ENCODE results near the gene KNOP1. TPM values are rescaled to one million over a fixed set of nuclear protein-coding genes. Genes with fewer than 3 reads are reported as not detected.
"Not testable (repeated sequence)": the region's sequence is repeated elsewhere in the genome, so short reads cannot be mapped to it uniquely, and the experiment has no call there.

KNOP1 gene
- total RNA-seq, 2 experiments from 2014 or later: 19.7 to 33.2 TPM

DNA sequence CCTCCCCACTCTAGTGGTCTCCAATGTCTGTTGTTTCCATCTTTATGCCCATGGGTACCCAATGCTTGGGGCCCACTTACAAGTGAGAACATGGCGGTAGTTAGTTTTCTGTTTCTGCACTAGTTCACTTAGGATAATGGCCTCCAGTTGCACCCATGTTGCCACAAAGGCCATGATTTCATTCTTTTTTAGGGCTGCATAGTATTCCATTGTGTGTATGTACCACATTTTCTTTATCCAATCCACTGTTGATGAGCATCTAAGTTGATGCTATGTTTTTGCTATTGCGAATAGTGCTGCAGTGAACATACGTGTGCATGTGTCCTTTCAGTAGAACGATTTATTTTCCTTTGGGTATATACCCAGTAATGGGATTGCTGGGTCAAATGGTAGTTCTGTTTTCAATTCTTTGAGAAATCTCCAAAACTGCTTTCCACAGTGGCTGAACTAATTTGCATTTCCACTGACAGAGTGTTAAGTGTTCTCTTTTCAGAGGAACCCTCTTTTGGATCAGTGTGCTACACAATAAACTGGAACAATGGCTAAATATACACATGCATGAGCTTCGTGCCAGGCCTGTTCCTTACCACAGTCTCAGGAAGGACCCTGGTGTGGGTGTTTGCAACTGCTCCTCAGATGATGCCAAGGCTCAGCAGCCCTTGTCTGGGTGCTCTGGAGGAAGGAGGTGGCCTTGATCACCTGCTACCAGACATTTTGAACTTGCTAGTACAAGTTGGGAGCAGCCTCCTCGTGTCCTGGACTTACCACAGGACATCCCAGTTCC is 34.4 kb downstream of the KNOP1 start:
- H4K20me1 ChIP-seq (ENCODE audit: insufficient read depth, low read length): no peaks in the 10 kb centered on the region
- H3K4me1 ChIP-seq (ENCODE audit: insufficient read depth, low read length, poor library complexity, severe bottlenecking): no peaks in the 10 kb centered on the region
- POLR2A ChIA-PET: no interaction called here
- intact Hi-C loops (cut with micrococcal nuclease; ENCODE audit: unreplicated experiment): no loop called here
- no peaks in the 10 kb centered on the region for H3K9me3 ChIP-seq (ENCODE audit: low read length)
- no peak for DNase-seq (ENCODE audit: low spot score)
- no peaks in the 10 kb centered on the region for H3K79me2 ChIP-seq (ENCODE audit: insufficient read depth, low read depth, low read length)
- BruUV-seq (replicated peaks): no TSS peak
- peaks cover 35% of the 10 kb centered on the region for H3K36me3 ChIP-seq (ENCODE audit: insufficient read depth, low read length)
- no peak overlapping the region for H3K4me2 ChIP-seq (ENCODE audit: low read length)
- CTCF ChIA-PET (ENCODE audit: unreplicated experiment): no interaction called here
- H3K9me2 ChIP-seq (ENCODE audit: insufficient read depth, low read length): no peaks in the 10 kb centered on the region
- TF ChIP-seq, protein P1, sequence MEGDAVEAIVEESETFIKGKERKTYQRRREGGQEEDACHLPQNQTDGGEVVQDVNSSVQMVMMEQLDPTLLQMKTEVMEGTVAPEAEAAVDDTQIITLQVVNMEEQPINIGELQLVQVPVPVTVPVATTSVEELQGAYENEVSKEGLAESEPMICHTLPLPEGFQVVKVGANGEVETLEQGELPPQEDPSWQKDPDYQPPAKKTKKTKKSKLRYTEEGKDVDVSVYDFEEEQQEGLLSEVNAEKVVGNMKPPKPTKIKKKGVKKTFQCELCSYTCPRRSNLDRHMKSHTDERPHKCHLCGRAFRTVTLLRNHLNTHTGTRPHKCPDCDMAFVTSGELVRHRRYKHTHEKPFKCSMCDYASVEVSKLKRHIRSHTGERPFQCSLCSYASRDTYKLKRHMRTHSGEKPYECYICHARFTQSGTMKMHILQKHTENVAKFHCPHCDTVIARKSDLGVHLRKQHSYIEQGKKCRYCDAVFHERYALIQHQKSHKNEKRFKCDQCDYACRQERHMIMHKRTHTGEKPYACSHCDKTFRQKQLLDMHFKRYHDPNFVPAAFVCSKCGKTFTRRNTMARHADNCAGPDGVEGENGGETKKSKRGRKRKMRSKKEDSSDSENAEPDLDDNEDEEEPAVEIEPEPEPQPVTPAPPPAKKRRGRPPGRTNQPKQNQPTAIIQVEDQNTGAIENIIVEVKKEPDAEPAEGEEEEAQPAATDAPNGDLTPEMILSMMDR (conservative IDR thresholded peaks at IDR 0.05; ENCODE audit: low read length): no peak
- no peak for TF ChIP-seq EZH2phosphoT487 (IDR thresholded peaks at IDR 0.05; ENCODE audit: borderline replicate concordance, low read depth, low read length)
- H3K4me3 ChIP-seq (ENCODE audit: low read depth, low read length, poor library complexity, severe bottlenecking): no peak overlapping the region
- H3K27ac ChIP-seq (ENCODE audit: low read depth, low read length, poor library complexity, severe bottlenecking): no peak overlapping the region
- H2AFZ ChIP-seq (ENCODE audit: low read length): no peak overlapping the region

- POLR2A ChIA-PET: interaction anchor here (1.6 kb wide), 1 partner anchor 10 kb away, joined by 4 read pairs; no protein-coding TSS in a partner anchor
- Histone ChIP-seq H2AFZ (ENCODE audit: low read length) (no peak overlapping the region), H3K4me2 (ENCODE audit: low read length) (no peak overlapping the region), H3K9me2 (ENCODE audit: insufficient read depth, low read length) (no peaks in the 10 kb centered on the region), H3K79me2 (ENCODE audit: insufficient read depth, low read depth, low read length) (no peaks in the 10 kb centered on the region), H4K20me1 (ENCODE audit: insufficient read depth, low read length) (no peaks in the 10 kb centered on the region), H3K9me3 (ENCODE audit: low read length) (no peaks in the 10 kb centered on the region), H3K4me3 (ENCODE audit: low read depth, low read length, poor library complexity, severe bottlenecking) (no peak overlapping the region), H3K36me3 (ENCODE audit: insufficient read depth, low read length) (peaks cover 27% of the 10 kb centered on the region), H3K4me1 (ENCODE audit: insufficient read depth, low read length, poor library complexity, severe bottlenecking) (no peaks in the 10 kb centered on the region), H3K27ac (ENCODE audit: low read depth, low read length, poor library complexity, severe bottlenecking) (no peak overlapping the region)
- DNase-seq (ENCODE audit: low spot score): no peak
- intact Hi-C loops (cut with micrococcal nuclease; ENCODE audit: unreplicated experiment): no loop called here
- TF ChIP-seq EZH2phosphoT487 (IDR thresholded peaks at IDR 0.05; ENCODE audit: borderline replicate concordance, low read depth, low read length): no peak
- TF ChIP-seq, protein P1 (conservative IDR thresholded peaks at IDR 0.05; ENCODE audit: low read length): no peak
- BruUV-seq (replicated peaks): no TSS peak
- CTCF ChIA-PET (ENCODE audit: unreplicated experiment): no interaction called here
These were observed 36.4 kb downstream of the KNOP1 start for GRCh38 chr16:19681637-19682036.

GRCh38 chr16:19680881-19681340 is 37.1 kb downstream of the KNOP1 start:
- intact Hi-C loops (cut with micrococcal nuclease; ENCODE audit: unreplicated experiment): no loop called here
- Histone ChIP-seq H3K79me2 (ENCODE audit: insufficient read depth, low read depth, low read length) (no peaks in the 10 kb centered on the region), H3K4me3 (ENCODE audit: low read depth, low read length, poor library complexity, severe bottlenecking) (no peak overlapping the region), H4K20me1 (ENCODE audit: insufficient read depth, low read length) (no peaks in the 10 kb centered on the region), H3K27ac (ENCODE audit: low read depth, low read length, poor library complexity, severe bottlenecking) (no peak overlapping the region), H2AFZ (ENCODE audit: low read length) (no peak overlapping the region), H3K9me3 (ENCODE audit: low read length) (no peaks in the 10 kb centered on the region), H3K36me3 (ENCODE audit: insufficient read depth, low read length) (peaks cover 27% of the 10 kb centered on the region), H3K9me2 (ENCODE audit: insufficient read depth, low read length) (no peaks in the 10 kb centered on the region), H3K4me1 (ENCODE audit: insufficient read depth, low read length, poor library complexity, severe bottlenecking) (no peaks in the 10 kb centered on the region), H3K4me2 (ENCODE audit: low read length) (no peak overlapping the region)
- no peak for DNase-seq (ENCODE audit: low spot score)
- TF ChIP-seq, protein P1 (conservative IDR thresholded peaks at IDR 0.05; ENCODE audit: low read length): peak; percentile 32; the same call in 1 of the 2 replicates
- TF ChIP-seq EZH2phosphoT487 (IDR thresholded peaks at IDR 0.05; ENCODE audit: borderline replicate concordance, low read depth, low read length): no peak
- ChIA-PET CTCF (ENCODE audit: unreplicated experiment) (no interaction called here), POLR2A (interaction anchor here (0.6 to 1.6 kb wide), 2 partner anchors 9 to 16 kb away, joined by 3 to 4 read pairs; no protein-coding TSS in a partner anchor)
- no TSS peak for BruUV-seq (replicated peaks)

GRCh38 chr16:19679281-19679680 is 38.7 kb downstream of the KNOP1 start:
- H3K9me3 ChIP-seq (ENCODE audit: low read length); H3K4me3 ChIP-seq (ENCODE audit: low read depth, low read length, poor library complexity, severe bottlenecking); H3K4me1 ChIP-seq (ENCODE audit: insufficient read depth, low read length, poor library complexity, severe bottlenecking); H3K9me2 ChIP-seq (ENCODE audit: insufficient read depth, low read length); BruUV-seq (replicated peaks); H3K79me2 ChIP-seq (ENCODE audit: insufficient read depth, low read depth, low read length); CTCF ChIA-PET (ENCODE audit: unreplicated experiment); intact Hi-C loops (cut with micrococcal nuclease; ENCODE audit: unreplicated experiment); POLR2A ChIA-PET; H3K4me2 ChIP-seq (ENCODE audit: low read length); H4K20me1 ChIP-seq (ENCODE audit: insufficient read depth, low read length); H3K27ac ChIP-seq (ENCODE audit: low read depth, low read length, poor library complexity, severe bottlenecking); DNase-seq (ENCODE audit: low spot score); H2AFZ ChIP-seq (ENCODE audit: low read length): not testable (repeated sequence)
- H3K36me3 ChIP-seq (ENCODE audit: insufficient read depth, low read length): peaks cover 17% of the 10 kb centered on the region

All from OCI-LY7 (cell line).